ENCODE data around the gene ALDH1L1. TPM values are rescaled to one million over a fixed set of nuclear protein-coding genes. Genes with fewer than 3 reads are reported as not detected.

ALDH1L1 gene
- total and polyA plus RNA-seq, 9 of the 15 experiments (the other 6 are each of a cell fraction or from before 2014, with no cell fraction given), result 0.06 to 1.9 (median 0.57) TPM; not detected in 1

DNA sequence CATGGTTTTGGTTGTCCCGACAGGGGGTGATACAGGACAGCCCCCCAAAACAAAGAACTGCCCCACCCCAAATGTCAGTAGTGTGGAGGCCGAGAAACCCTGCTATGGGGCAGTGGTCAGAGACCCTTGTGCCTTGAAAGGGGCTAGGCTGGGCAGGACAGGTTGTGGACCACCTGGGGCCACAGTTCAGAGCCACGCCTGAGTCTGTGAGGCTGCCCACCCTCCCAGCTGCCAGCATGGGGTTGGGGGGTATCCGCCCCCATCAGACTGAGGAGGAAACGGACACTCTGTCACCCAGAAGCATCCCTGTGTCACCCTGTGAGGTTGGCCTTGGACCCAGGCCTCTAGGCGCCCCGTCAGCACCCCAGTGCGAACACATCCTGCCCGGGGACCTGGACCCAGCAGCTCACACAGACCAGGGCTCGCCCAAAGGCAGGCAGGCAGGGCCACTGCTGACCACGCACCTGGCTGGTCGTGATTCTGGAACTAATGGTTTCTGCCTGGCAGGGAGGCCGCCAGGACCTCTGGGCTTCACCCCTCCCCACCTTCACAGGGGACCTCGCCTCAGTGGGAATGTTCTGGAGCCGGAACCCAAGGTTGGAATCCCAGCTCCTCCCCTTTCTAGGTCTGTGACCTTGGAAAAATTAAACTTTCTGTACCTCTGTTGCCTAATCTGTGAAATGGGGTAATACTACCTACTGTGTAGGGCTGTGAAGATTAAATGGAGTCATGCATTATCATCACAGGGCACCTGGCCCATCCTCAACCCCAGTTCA lies 97.8 kb downstream of the ALDH1L1 start (continued):
- TF ChIP-seq, protein P1, sequence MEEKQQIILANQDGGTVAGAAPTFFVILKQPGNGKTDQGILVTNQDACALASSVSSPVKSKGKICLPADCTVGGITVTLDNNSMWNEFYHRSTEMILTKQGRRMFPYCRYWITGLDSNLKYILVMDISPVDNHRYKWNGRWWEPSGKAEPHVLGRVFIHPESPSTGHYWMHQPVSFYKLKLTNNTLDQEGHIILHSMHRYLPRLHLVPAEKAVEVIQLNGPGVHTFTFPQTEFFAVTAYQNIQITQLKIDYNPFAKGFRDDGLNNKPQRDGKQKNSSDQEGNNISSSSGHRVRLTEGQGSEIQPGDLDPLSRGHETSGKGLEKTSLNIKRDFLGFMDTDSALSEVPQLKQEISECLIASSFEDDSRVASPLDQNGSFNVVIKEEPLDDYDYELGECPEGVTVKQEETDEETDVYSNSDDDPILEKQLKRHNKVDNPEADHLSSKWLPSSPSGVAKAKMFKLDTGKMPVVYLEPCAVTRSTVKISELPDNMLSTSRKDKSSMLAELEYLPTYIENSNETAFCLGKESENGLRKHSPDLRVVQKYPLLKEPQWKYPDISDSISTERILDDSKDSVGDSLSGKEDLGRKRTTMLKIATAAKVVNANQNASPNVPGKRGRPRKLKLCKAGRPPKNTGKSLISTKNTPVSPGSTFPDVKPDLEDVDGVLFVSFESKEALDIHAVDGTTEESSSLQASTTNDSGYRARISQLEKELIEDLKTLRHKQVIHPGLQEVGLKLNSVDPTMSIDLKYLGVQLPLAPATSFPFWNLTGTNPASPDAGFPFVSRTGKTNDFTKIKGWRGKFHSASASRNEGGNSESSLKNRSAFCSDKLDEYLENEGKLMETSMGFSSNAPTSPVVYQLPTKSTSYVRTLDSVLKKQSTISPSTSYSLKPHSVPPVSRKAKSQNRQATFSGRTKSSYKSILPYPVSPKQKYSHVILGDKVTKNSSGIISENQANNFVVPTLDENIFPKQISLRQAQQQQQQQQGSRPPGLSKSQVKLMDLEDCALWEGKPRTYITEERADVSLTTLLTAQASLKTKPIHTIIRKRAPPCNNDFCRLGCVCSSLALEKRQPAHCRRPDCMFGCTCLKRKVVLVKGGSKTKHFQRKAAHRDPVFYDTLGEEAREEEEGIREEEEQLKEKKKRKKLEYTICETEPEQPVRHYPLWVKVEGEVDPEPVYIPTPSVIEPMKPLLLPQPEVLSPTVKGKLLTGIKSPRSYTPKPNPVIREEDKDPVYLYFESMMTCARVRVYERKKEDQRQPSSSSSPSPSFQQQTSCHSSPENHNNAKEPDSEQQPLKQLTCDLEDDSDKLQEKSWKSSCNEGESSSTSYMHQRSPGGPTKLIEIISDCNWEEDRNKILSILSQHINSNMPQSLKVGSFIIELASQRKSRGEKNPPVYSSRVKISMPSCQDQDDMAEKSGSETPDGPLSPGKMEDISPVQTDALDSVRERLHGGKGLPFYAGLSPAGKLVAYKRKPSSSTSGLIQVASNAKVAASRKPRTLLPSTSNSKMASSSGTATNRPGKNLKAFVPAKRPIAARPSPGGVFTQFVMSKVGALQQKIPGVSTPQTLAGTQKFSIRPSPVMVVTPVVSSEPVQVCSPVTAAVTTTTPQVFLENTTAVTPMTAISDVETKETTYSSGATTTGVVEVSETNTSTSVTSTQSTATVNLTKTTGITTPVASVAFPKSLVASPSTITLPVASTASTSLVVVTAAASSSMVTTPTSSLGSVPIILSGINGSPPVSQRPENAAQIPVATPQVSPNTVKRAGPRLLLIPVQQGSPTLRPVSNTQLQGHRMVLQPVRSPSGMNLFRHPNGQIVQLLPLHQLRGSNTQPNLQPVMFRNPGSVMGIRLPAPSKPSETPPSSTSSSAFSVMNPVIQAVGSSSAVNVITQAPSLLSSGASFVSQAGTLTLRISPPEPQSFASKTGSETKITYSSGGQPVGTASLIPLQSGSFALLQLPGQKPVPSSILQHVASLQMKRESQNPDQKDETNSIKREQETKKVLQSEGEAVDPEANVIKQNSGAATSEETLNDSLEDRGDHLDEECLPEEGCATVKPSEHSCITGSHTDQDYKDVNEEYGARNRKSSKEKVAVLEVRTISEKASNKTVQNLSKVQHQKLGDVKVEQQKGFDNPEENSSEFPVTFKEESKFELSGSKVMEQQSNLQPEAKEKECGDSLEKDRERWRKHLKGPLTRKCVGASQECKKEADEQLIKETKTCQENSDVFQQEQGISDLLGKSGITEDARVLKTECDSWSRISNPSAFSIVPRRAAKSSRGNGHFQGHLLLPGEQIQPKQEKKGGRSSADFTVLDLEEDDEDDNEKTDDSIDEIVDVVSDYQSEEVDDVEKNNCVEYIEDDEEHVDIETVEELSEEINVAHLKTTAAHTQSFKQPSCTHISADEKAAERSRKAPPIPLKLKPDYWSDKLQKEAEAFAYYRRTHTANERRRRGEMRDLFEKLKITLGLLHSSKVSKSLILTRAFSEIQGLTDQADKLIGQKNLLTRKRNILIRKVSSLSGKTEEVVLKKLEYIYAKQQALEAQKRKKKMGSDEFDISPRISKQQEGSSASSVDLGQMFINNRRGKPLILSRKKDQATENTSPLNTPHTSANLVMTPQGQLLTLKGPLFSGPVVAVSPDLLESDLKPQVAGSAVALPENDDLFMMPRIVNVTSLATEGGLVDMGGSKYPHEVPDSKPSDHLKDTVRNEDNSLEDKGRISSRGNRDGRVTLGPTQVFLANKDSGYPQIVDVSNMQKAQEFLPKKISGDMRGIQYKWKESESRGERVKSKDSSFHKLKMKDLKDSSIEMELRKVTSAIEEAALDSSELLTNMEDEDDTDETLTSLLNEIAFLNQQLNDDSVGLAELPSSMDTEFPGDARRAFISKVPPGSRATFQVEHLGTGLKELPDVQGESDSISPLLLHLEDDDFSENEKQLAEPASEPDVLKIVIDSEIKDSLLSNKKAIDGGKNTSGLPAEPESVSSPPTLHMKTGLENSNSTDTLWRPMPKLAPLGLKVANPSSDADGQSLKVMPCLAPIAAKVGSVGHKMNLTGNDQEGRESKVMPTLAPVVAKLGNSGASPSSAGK (IDR thresholded peaks at IDR 0.05), result no peak
- TF ChIP-seq, protein P2, sequence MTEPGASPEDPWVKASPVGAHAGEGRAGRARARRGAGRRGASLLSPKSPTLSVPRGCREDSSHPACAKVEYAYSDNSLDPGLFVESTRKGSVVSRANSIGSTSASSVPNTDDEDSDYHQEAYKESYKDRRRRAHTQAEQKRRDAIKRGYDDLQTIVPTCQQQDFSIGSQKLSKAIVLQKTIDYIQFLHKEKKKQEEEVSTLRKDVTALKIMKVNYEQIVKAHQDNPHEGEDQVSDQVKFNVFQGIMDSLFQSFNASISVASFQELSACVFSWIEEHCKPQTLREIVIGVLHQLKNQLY (CRISPR knock-in tag; conservative IDR thresholded peaks at IDR 0.05), result no peak
